Measurements from ENCODE around the gene MEF2A.

DNA sequence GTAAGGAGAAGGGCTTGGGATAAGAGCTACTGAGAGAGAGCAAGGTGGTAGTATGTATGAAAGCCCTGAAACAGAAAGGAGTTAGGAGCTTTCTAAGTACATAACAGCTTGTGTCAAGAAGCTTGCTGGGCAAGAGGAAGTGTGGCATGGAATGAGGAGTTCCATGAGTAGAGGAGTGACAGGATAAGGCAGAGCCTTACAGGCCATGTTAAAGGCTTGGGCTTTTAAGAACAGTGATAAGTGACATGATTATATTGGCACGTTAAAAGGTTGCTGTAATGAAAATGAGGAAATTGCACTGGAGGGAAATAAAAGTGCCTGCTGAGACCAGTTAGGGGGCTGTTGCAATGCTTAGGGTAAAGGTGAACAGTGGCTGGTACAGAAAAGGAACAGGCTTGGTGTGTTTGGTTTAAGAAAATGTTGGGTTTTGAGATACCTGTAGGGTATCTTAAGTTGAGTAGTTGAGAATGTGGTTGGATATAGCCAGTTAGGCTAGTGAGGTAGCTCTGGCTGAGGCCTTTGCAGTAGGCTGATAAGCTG is 49.0 kb downstream of the MEF2A start:
- no peak for TF ChIP-seq EZH2 (IDR thresholded peaks at IDR 0.05)
- TF ChIP-seq, protein P1, sequence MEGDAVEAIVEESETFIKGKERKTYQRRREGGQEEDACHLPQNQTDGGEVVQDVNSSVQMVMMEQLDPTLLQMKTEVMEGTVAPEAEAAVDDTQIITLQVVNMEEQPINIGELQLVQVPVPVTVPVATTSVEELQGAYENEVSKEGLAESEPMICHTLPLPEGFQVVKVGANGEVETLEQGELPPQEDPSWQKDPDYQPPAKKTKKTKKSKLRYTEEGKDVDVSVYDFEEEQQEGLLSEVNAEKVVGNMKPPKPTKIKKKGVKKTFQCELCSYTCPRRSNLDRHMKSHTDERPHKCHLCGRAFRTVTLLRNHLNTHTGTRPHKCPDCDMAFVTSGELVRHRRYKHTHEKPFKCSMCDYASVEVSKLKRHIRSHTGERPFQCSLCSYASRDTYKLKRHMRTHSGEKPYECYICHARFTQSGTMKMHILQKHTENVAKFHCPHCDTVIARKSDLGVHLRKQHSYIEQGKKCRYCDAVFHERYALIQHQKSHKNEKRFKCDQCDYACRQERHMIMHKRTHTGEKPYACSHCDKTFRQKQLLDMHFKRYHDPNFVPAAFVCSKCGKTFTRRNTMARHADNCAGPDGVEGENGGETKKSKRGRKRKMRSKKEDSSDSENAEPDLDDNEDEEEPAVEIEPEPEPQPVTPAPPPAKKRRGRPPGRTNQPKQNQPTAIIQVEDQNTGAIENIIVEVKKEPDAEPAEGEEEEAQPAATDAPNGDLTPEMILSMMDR (IDR thresholded peaks at IDR 0.05): no peak
